GM12878 (cell line): ENCODE measurements around the gene FBF1. TPM values are rescaled to one million over a fixed set of nuclear protein-coding genes. Genes with fewer than 3 reads are reported as not detected.

Source experiments
- CBFB ChIP-seq: IDR thresholded peaks from 2 replicates; pipeline ENCODE4 v1.6.1; 2016; ENCODE audit warnings: antibody characterized with exemption, low read depth
- ETV6 ChIP-seq, 2 experiments: fragments of 450-650 bp in 1 of 2; IDR thresholded peaks in 1 of 2; conservative IDR thresholded peaks in 1 of 2; 2 replicates each; pipeline ENCODE4 v1.6.1; 2014; ENCODE audit warnings: antibody characterized with exemption in 1 of 2, borderline replicate concordance in 1 of 2, low read depth in 1 of 2, mild to moderate bottlenecking in 1 of 2, moderate library complexity in 1 of 2
- FOS ChIP-seq: IDR thresholded peaks from 3 replicates; pipeline ENCODE4 v1.6.1; 2011; ENCODE audit warnings: borderline replicate concordance; ENCODE audit not compliant: insufficient read length; ENCODE audit errors: extremely low read depth
- FOXK2 ChIP-seq: fragments of 450-650 bp; IDR thresholded peaks from 2 replicates; pipeline ENCODE4 v1.6.1; 2017; ENCODE audit warnings: mild to moderate bottlenecking, moderate library complexity
- HDAC6 ChIP-seq: fragments of 200-600 bp; sonication (generic); IDR thresholded peaks from one replicate; pipeline ENCODE4 v1.8.0; 2017; ENCODE audit warnings: antibody characterized with exemption; ENCODE audit not compliant: unreplicated experiment
- IRF3 ChIP-seq: fragments of 450-650 bp; IDR thresholded peaks from 2 replicates; pipeline ENCODE4 v1.6.1; 2014; ENCODE audit warnings: mild to moderate bottlenecking
- NBN ChIP-seq: fragments of 450-650 bp; IDR thresholded peaks from 2 replicates; pipeline ENCODE4 v1.6.1; 2016
- NFXL1 ChIP-seq: fragments of 450-650 bp; IDR thresholded peaks from 2 replicates; pipeline ENCODE4 v1.6.1; 2017; ENCODE audit warnings: antibody characterized with exemption, mild to moderate bottlenecking, borderline replicate concordance
- NR2C1 ChIP-seq: fragments of 450-650 bp; IDR thresholded peaks from 2 replicates; pipeline ENCODE4 v1.6.1; 2017; ENCODE audit warnings: antibody characterized with exemption, mild to moderate bottlenecking, moderate library complexity
- NRF1 ChIP-seq: conservative IDR thresholded peaks from 2 replicates; pipeline ENCODE4 v1.6.1; 2011; ENCODE audit warnings: mild to moderate bottlenecking, low read depth, low read length, improper control_type of control experiment
- PAX5 ChIP-seq: IDR thresholded peaks from 2 replicates; pipeline ENCODE4 v1.6.1; 2011; ENCODE audit warnings: low read depth, low read length, borderline replicate concordance
- RAD21 ChIP-seq: IDR thresholded peaks from 2 replicates; pipeline ENCODE4 v1.6.1; 2011; ENCODE audit warnings: mild to moderate bottlenecking, low read depth, low read length, moderate library complexity; ENCODE audit not compliant: insufficient read depth
- RB1 ChIP-seq: fragments of 450-650 bp; formaldehyde crosslinking; IDR thresholded peaks from 2 replicates; pipeline ENCODE4 v1.6.1; 2017; ENCODE audit warnings: mild to moderate bottlenecking, borderline replicate concordance
- RCOR1 ChIP-seq: conservative IDR thresholded peaks from 2 replicates; pipeline ENCODE4 v1.6.1; 2012; ENCODE audit warnings: low read depth, low read length, improper control_type of control experiment
- REST ChIP-seq: IDR thresholded peaks from 2 replicates; pipeline ENCODE4 v1.6.1; 2012; ENCODE audit warnings: mild to moderate bottlenecking, low read depth, low read length
- SRF ChIP-seq, 2 experiments: IDR thresholded peaks; 2 replicates each; pipeline ENCODE4 v1.6.1; 2011; ENCODE audit warnings: low read depth in 2 of 2, low read length in 2 of 2, mild to moderate bottlenecking in 1 of 2, moderate library complexity in 1 of 2
- SUZ12 ChIP-seq: fragments of 200-600 bp; sonication (generic); IDR thresholded peaks from one replicate; pipeline ENCODE4 v1.6.1; 2018; ENCODE audit warnings: antibody characterized with exemption, mild to moderate bottlenecking; ENCODE audit not compliant: unreplicated experiment
- TCF12 ChIP-seq: IDR thresholded peaks from 2 replicates; pipeline ENCODE4 v1.6.1; 2011; ENCODE audit warnings: low read depth, mild to moderate bottlenecking, low read length
- TCF3 ChIP-seq: IDR thresholded peaks from 2 replicates; pipeline ENCODE4 v1.6.1; 2012; ENCODE audit warnings: low read depth, mild to moderate bottlenecking, low read length, borderline replicate concordance; ENCODE audit not compliant: insufficient read depth
- ZBED1 ChIP-seq: IDR thresholded peaks from 2 replicates; pipeline ENCODE4 v1.6.1; 2016; ENCODE audit warnings: borderline replicate concordance
- ZBTB11 ChIP-seq: fragments of 450-650 bp; formaldehyde crosslinking; IDR thresholded peaks from 2 replicates; pipeline ENCODE4 v1.5.0; 2022; ENCODE audit warnings: mild to moderate bottlenecking, missing genetic modification characterization
- ZNF217 ChIP-seq: fragments of 450-650 bp; IDR thresholded peaks from 2 replicates; pipeline ENCODE4 v1.6.1; 2017; ENCODE audit warnings: antibody characterized with exemption, mild to moderate bottlenecking
- polyA plus RNA-seq, 11 experiments: library from polyadenylated mRNA; depleted of rRNA in 4 of 11; unstranded in 6 of 11; stranded (reverse) in 5 of 11; fragments of >200 nt; fragmentation: Nextera tagmentation in 4 of 11; fragmentation: Illumina TruSeq in 1 of 11; extraction: Ambion mirVana in 4 of 11; extraction: Trizol in 1 of 11; gene quantifications; 1 replicate in 1 of 11; 2 replicates in 10 of 11; pipeline versions ENCODE4 v1.2.1 to v1.2.3, GENCODE V29; 2011 to 2016; ENCODE audit warnings: inconsistent platforms in 2 of 11, missing spikeins in 2 of 11, low read depth in 1 of 11
- total RNA-seq, 4 experiments: library from RNA; depleted of rRNA in 3 of 4; stranded (reverse); fragments of >200 nt in 3 of 4; fragmentation: Illumina TruSeq in 1 of 4; extraction: Trizol in 1 of 4; gene quantifications; 2 replicates each; pipeline versions ENCODE4 v1.2.1 to v1.2.3, GENCODE V29; 2013 to 2021

Gene FBF1
- total and polyA plus RNA-seq, 10 of the 15 experiments (the other 5 are each of a cell fraction or from before 2014, with no cell fraction given): 0.29 to 15.0 (median 7.0) TPM

DNA sequence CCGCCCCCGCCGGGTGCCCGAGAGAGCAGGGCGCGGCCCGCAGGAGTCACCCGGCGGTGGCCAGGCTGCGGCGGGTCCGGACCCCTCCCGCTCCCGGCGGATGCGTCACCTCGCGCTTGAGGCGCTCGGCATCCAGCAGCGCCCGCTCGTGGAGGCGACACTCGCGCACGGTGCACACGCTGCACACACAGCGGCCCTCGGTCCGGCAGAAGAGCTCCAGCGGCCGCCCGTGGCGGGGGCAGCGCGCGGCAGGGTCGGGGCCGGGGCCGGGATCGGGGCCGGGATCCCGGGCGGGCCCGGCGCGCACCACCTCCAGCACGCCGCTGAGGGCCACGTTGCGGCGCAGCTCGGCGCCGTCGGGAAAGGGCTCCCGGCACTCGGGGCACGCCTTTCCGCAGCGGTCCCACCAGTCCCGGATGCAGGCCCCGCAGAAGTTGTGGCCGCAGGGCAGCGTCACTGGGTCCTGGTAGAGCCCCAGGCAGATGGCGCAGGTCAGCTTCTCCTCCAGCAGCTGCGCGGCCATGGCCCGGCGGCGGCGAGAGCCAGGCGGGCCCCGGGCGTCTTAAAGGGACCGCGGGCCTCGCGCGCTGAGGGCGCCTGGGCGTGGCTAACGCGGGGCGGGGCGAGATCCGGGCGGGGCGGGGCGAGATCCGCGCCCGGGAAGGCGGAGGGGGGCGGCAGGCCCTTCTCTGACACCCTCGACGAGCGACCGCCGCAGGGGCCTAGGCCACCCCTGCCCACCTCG is 44.3 kb downstream of the FBF1 start, which contains the start of gene TRIM65 (continued):
- TF ChIP-seq SUZ12 (no peak), SRF (IDR thresholded peaks at IDR 0.05; ENCODE audit: low read depth in 2 of 2, low read length in 2 of 2) (no peak), RB1 (peak; percentile 91; the same call in 1 of the 2 replicates), ZBTB11 (CRISPR knock-in tag) (no peak), TCF3 (no peak; the same call in 1 of the 2 replicates), CBFB (0 out of 2 replicates have a peak, but pooled peaks have one; percentile 21), HDAC6 (no peak), PAX5 (no peak), ETV6 (conservative IDR thresholded peaks at IDR 0.05 in 1 of 2, IDR thresholded peaks at IDR 0.05 in 1 of 2; ENCODE audit: borderline replicate concordance in 1 of 2, low read depth in 1 of 2) (no peak), RCOR1 (no peak), REST (no peak), ZBED1 (0 out of 2 replicates have a peak, but pooled peaks have one; percentile 24), ZNF217 (peak; percentile 28; the same call in 1 of the 2 replicates), TCF12 (peak; percentile 69; the same call in 1 of the 2 replicates), NR2C1 (peak; percentile 30; the same call in 1 of the 2 replicates), FOS (no peak), FOXK2 (no peak), RAD21 (peak; percentile 38; the same call in 1 of the 2 replicates), IRF3 (no peak), NFXL1 (no peak), NRF1 (0 out of 2 replicates have a peak, but pooled peaks have one; percentile 19), NBN (no peak)
